Panc1 (cell line): Measurements from ENCODE around the gene CATSPERZ. TPM values are rescaled to one million over a fixed set of nuclear protein-coding genes. Genes with fewer than 3 reads are reported as not detected.

Source experiments
- ATAC-seq: fragments of 200-7000 bp; cut with Tn5 transposase; 2 replicates; pipeline ENCODE4 v1.9.1; 2020; ENCODE audit warnings: mild to moderate bottlenecking, moderate library complexity
- BruUV-seq: library from RNA; stranded (reverse); fragments of 400-500 nt; replicated peaks from 2 replicates; lab custom pipeline; 2021; lab: Mats Ljungman, UMichigan
- CTCF ChIA-PET: fragments of 300-600 bp; sonication (Branson Sonifier 250); formaldehyde crosslinking; loops from one replicate; lab custom pipeline; 2022; ENCODE audit warnings: antibody characterized with exemption; lab: Charles Lee
- POLR2A ChIA-PET: fragments of 300-600 bp; sonication (Branson Sonifier 250); formaldehyde crosslinking; loops from one replicate; lab custom pipeline; 2022; ENCODE audit warnings: antibody characterized with exemption; lab: Charles Lee
- DNase-seq: peaks from one replicate; pipeline ENCODE4 v3.0.0-alpha.2; 2010; ENCODE audit warnings: low read depth, low spot score
- H3K27ac ChIP-seq: 2 replicates; pipeline ENCODE4 v1.5.1; 2011; ENCODE audit warnings: mild to moderate bottlenecking, low read length, inconsistent platforms
- H3K27me3 ChIP-seq: fragments of 200-500 bp; sonication (Bioruptor generic); 2 replicates; pipeline ENCODE4 v1.6.0; 2014; ENCODE audit warnings: low read length, inconsistent platforms; ENCODE audit not compliant: control insufficient read depth, insufficient read depth
- H3K36me3 ChIP-seq: fragments of 200-500 bp; sonication (Bioruptor generic); 2 replicates; pipeline ENCODE4 v1.5.1; 2014; ENCODE audit warnings: inconsistent platforms, mild to moderate bottlenecking, low read length, moderate library complexity; ENCODE audit not compliant: control insufficient read depth, insufficient read depth
- H3K4me1 ChIP-seq: 2 replicates; pipeline ENCODE4 v1.5.1; 2011; ENCODE audit warnings: inconsistent platforms, mild to moderate bottlenecking, low read length, moderate library complexity; ENCODE audit not compliant: control insufficient read depth, insufficient read depth
- H3K4me3 ChIP-seq, 2 experiments: 2 replicates each; pipeline ENCODE4 v1.5.1; 2011 to 2012; ENCODE audit warnings: low read depth in 2 of 2, low read length in 2 of 2, mild to moderate bottlenecking in 2 of 2, inconsistent platforms in 1 of 2, moderate library complexity in 1 of 2
- H3K9me3 ChIP-seq: fragments of 200-500 bp; sonication (Bioruptor generic); 2 replicates; pipeline ENCODE4 v1.5.1; 2014; ENCODE audit warnings: low read depth, mild to moderate bottlenecking, inconsistent platforms, low read length, moderate library complexity; ENCODE audit not compliant: control insufficient read depth, insufficient read depth
- POLR2AphosphoS5 ChIP-seq: IDR thresholded peaks from 2 replicates; pipeline ENCODE4 v1.6.1; 2012; ENCODE audit warnings: mild to moderate bottlenecking, low read depth, low read length, moderate library complexity
- SIN3A ChIP-seq: IDR thresholded peaks from 2 replicates; pipeline ENCODE4 v1.6.1; 2012; ENCODE audit warnings: low read depth, mild to moderate bottlenecking, low read length, moderate library complexity, borderline replicate concordance; ENCODE audit not compliant: insufficient read depth
- TCF7L2 ChIP-seq: IDR thresholded peaks from 2 replicates; pipeline ENCODE4 v1.6.1; 2011; ENCODE audit warnings: mild to moderate bottlenecking, low read depth, low read length, inconsistent platforms
- in situ Hi-C: cut with HindIII; loops from 2 replicates; pipeline ENCODE4 v1.10.0; 2016; ENCODE audit warnings: low sequenced_read_pairs, low pct_unique_long_range_greater_than_20kb
- intact Hi-C: fragments of 100-400 bp; cut with micrococcal nuclease; formaldehyde crosslinking; loops from one replicate; pipeline ENCODE4 v1.10.0; 2022; ENCODE audit not compliant: unreplicated experiment
- total RNA-seq: library from RNA; stranded (reverse); gene quantifications from one replicate; pipeline ENCODE4 v1.2.1, GENCODE V29; 2021; ENCODE audit not compliant: unreplicated experiment
- TF ChIP-seq, protein P1 (sequence below), 2 experiments: IDR thresholded peaks; 2 replicates each; pipeline ENCODE4 v1.6.1; 2011 to 2012; ENCODE audit warnings: low read depth in 2 of 2, control low read depth in 1 of 2, low read length in 1 of 2, mild to moderate bottlenecking in 1 of 2, moderate library complexity in 1 of 2; ENCODE audit not compliant: insufficient read depth in 1 of 2
- TF ChIP-seq, protein P2 (sequence below): fragments of 450-650 bp; IDR thresholded peaks from 2 replicates; pipeline ENCODE4 v1.5.1; 2017; ENCODE audit warnings: mild to moderate bottlenecking

The CATSPERZ gene
- total RNA-seq, 1 experiment from 2014 or later: 0.64 TPM

DNA sequence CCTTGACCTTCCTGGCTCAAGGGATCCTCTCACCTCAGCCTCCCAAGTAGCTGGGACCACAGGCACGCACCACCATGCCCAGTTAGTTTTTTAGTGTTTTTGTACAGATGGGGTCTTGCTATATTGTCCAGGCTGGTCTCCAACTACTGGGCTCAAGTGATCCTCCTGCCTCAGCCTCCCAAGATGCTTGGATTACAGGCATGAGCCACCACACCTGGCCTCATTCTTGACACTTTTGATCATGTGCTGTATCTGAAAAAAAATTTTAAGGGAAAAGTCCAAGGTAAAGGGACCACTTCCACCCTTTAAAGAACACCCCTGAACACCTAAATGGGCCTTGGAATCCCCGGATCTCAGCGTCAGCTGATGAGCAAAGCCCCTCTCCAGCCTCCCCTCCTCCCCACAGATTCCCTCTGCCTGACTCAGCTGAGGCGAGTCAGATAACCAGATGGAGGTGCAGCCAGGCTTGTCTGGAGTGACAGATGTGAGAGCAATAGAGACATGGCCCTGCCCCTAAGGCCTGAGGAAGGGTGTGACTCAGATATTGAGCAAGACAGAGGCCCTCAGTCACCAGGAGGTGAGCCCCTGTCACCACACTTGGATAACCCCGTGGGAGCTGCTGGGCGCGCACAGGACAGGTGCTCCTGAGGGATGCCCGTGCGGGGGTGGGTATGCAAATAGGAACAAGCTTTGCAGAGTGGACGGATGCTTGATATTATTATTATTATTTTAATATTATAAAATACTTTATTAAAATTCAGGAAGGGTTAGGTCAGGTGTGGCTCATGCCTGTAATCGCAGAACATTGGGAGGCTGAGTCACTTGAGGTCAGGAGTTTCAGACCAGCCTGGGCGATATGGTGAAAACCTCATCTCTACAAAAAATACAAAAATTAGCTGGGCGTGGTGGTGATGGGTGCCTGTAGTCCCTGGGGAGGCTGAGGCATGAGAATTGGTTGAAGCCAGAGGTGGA, 34.9 kb downstream of the CATSPERZ start:
- TF ChIP-seq, protein P1, sequence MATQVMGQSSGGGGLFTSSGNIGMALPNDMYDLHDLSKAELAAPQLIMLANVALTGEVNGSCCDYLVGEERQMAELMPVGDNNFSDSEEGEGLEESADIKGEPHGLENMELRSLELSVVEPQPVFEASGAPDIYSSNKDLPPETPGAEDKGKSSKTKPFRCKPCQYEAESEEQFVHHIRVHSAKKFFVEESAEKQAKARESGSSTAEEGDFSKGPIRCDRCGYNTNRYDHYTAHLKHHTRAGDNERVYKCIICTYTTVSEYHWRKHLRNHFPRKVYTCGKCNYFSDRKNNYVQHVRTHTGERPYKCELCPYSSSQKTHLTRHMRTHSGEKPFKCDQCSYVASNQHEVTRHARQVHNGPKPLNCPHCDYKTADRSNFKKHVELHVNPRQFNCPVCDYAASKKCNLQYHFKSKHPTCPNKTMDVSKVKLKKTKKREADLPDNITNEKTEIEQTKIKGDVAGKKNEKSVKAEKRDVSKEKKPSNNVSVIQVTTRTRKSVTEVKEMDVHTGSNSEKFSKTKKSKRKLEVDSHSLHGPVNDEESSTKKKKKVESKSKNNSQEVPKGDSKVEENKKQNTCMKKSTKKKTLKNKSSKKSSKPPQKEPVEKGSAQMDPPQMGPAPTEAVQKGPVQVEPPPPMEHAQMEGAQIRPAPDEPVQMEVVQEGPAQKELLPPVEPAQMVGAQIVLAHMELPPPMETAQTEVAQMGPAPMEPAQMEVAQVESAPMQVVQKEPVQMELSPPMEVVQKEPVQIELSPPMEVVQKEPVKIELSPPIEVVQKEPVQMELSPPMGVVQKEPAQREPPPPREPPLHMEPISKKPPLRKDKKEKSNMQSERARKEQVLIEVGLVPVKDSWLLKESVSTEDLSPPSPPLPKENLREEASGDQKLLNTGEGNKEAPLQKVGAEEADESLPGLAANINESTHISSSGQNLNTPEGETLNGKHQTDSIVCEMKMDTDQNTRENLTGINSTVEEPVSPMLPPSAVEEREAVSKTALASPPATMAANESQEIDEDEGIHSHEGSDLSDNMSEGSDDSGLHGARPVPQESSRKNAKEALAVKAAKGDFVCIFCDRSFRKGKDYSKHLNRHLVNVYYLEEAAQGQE (IDR thresholded peaks at IDR 0.05; ENCODE audit: insufficient read depth in 1 of 2, low read depth in 2 of 2, low read length in 1 of 2): no peak
- peak; percentile 27; the same call in 1 of the 2 replicates for TF ChIP-seq POLR2AphosphoS5
- no peak for TF ChIP-seq TCF7L2
- no peak for TF ChIP-seq SIN3A
- TF ChIP-seq, protein P2, sequence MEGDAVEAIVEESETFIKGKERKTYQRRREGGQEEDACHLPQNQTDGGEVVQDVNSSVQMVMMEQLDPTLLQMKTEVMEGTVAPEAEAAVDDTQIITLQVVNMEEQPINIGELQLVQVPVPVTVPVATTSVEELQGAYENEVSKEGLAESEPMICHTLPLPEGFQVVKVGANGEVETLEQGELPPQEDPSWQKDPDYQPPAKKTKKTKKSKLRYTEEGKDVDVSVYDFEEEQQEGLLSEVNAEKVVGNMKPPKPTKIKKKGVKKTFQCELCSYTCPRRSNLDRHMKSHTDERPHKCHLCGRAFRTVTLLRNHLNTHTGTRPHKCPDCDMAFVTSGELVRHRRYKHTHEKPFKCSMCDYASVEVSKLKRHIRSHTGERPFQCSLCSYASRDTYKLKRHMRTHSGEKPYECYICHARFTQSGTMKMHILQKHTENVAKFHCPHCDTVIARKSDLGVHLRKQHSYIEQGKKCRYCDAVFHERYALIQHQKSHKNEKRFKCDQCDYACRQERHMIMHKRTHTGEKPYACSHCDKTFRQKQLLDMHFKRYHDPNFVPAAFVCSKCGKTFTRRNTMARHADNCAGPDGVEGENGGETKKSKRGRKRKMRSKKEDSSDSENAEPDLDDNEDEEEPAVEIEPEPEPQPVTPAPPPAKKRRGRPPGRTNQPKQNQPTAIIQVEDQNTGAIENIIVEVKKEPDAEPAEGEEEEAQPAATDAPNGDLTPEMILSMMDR: no peak
- BruUV-seq: no TSS peak
- ChIA-PET CTCF (no interaction called here), POLR2A (no interaction called here)
- Histone ChIP-seq H3K4me3 (no peak overlapping the region), H3K9me3 (no peaks in the 10 kb centered on the region), H3K27ac (no peak overlapping the region), H3K27me3 (no peaks in the 10 kb centered on the region), H3K4me1 (peaks cover 22% of the 10 kb centered on the region), H3K36me3 (no peaks in the 10 kb centered on the region)
- intact Hi-C loops: no loop called here
- in situ Hi-C loops: no loop called here
- DNase-seq (peak; percentile 94), ATAC-seq (peak; percentile 89)

DNA sequence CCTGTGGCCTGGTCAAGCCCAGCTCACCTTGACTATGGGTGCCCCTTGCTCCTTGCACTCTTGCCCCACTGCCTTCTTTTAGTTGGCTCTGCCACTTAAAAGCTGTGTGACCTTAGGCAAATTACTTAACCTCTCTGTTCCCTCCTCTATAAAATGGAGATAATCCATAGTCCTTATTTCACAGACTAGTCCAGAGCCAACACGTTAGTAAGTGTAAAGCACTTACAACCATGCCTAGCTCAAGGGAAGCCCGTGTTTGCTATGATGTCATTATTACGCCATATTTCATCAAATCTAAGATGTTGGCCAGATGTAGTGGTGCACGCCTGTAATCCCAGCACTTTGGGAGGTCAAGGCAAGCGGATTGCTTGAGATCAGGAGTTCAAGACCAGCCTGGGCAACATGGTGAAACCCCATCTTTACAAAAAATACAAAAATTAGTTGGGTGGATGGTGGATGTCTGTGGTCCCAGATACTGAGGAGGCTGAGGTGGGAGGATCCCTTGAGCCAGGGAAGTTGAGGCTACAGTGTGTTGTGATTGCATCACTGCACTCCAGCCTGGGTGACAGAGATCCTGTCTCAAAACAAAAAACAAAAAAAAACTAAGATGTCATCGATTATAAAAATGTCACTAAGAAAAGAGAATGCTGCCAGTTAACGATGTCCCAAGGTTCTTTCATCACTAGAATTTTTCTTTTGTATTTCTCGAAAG, 37.5 kb downstream of the CATSPERZ start:
- no TSS peak for BruUV-seq
- POLR2A ChIA-PET: interaction anchor here (1.5 kb wide), 1 partner anchor 20 kb away, joined by 5 read pairs; the partner anchor contains the start of genes PRDX5 and TRMT112
- no peak for DNase-seq

More for the DNA sequence above, 37.5 kb downstream of the CATSPERZ start:
- TF ChIP-seq, protein P1 (IDR thresholded peaks at IDR 0.05; ENCODE audit: insufficient read depth in 1 of 2, low read depth in 2 of 2, low read length in 1 of 2): no peak
- TF ChIP-seq, protein P2: no peak
- no peak for TF ChIP-seq POLR2AphosphoS5
- TF ChIP-seq TCF7L2: no peak
- no peak for TF ChIP-seq SIN3A
- CTCF ChIA-PET: interaction anchor here (1.1 to 1.3 kb wide), 2 partner anchors 19 to 20 kb away, joined by 3 to 4 read pairs; partner anchors contain the start of gene PRDX5
- no peak for ATAC-seq
- Histone ChIP-seq H3K4me3 (no peak overlapping the region), H3K27me3 (no peaks in the 10 kb centered on the region), H3K27ac (no peak overlapping the region), H3K36me3 (no peaks in the 10 kb centered on the region), H3K9me3 (no peaks in the 10 kb centered on the region), H3K4me1 (peaks cover 16% of the 10 kb centered on the region)
- in situ Hi-C loops (no loop called here), intact Hi-C loops (no loop called here)
